Measurements from ENCODE around the gene SDHA.
"Not testable (repeated sequence)": the region's sequence is repeated elsewhere in the genome, so short reads cannot be mapped to it uniquely, and the experiment has no call there.

DNA sequence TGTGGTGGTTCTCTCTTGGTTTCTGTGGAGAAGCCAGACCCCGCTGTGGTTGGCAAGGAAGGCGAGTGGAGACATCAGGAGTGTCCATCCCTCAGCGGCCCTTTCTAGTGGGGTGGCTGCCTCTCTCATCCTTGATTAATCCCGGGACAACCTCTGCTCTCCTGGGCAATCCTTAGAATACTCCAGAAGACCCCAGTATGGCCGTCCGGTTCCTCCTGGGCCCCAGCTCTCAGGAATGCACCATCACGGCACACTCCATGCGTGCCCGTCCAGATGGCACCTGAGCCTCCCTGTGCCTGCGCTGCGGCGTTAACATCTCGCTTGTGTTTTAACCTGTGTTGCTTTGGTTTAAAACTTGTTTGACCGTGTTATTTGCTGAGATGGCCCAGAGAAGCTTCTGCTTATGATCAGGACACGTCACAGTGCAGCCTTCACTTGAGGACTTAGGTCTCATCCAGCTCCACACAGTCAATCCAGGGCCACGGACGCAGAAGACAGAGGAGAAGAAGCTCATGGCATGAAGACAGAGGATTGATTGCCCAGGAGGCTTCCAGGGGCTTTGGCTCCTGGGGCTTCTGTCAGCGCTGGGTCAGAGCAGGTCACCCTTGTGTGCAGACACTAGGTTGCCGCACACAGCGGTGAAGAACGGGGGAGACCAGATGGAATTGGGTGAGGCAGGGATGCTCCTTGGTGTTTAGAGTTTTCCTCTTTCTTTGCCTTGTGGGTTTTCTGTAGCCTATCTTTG lies 82.7 kb downstream of the SDHA start:
- TF ChIP-seq CTCF (optimal IDR thresholded peaks at IDR 0.05 in 1 of 3, IDR thresholded peaks at IDR 0.05 in 1 of 3, conservative IDR thresholded peaks at IDR 0.05 in 1 of 3; ENCODE audit: extremely low read depth in 1 of 3, insufficient read depth in 2 of 3, low read length in 3 of 3); EZH2 (IDR thresholded peaks at IDR 0.05; ENCODE audit: low read length): not testable (repeated sequence)
